Right lung (tissue), 5 donors: ENCODE measurements around the gene GRB2. TPM values are rescaled to one million over a fixed set of nuclear protein-coding genes. Genes with fewer than 3 reads are reported as not detected.
"Not testable (repeated sequence)": the region's sequence is repeated elsewhere in the genome, so short reads cannot be mapped to it uniquely, and the experiment has no call there.

ENCODE experiments used
- DNase-seq, 2 donors: peaks; one replicate each; pipeline ENCODE4 v3.0.0-alpha.2; 2013
- polyA plus RNA-seq, 5 donors: library from polyadenylated mRNA; unstranded; fragments of 120-200 nt; gene quantifications; one replicate each; pipeline versions ENCODE4 v1.2.1 to v1.2.3, GENCODE V29; 2013; ENCODE audit warnings: inconsistent platforms in 1 of 5, low replicate concordance in 1 of 5; ENCODE audit not compliant: insufficient read length in 5 of 5, insufficient read depth in 1 of 5

The GRB2 gene
- polyA plus RNA-seq, 5 donors = 75.3 to 92.2 (median 83.5) TPM

GRCh38 chr17:75392559-75392958 is 12.9 kb downstream of the GRB2 start:
- no peak for DNase-seq

- DNase-seq = no peak
Observed at GRCh38 chr17:75390982-75391381, 14.5 kb downstream of the GRB2 start.

GRCh38 chr17:75388476-75389030 is 16.9 kb downstream of the GRB2 start:
- no peak for DNase-seq

GRCh38 chr17:75387771-75388170 is 17.7 kb downstream of the GRB2 start:
- no peak for DNase-seq

GRCh38 chr17:75386430-75386829 is 19.0 kb downstream of the GRB2 start:
- DNase-seq = no peak

- DNase-seq = no peak
Observed at GRCh38 chr17:75384751-75385150, 20.7 kb downstream of the GRB2 start.

- no peak for DNase-seq
Observed at GRCh38 chr17:75383842-75384195, 21.7 kb downstream of the GRB2 start.

GRCh38 chr17:75380750-75381149 is 24.7 kb downstream of the GRB2 start:
- no peak for DNase-seq

- no peak for DNase-seq
Observed at GRCh38 chr17:75380315-75380714, 25.2 kb downstream of the GRB2 start.

- DNase-seq = not testable (repeated sequence)
Observed at GRCh38 chr17:75379426-75379825, 26.1 kb downstream of the GRB2 start.

GRCh38 chr17:75373280-75373679 is 32.2 kb downstream of the GRB2 start:
- no peak for DNase-seq

GRCh38 chr17:75371981-75372380 is 33.5 kb downstream of the GRB2 start:
- DNase-seq = no peak

GRCh38 chr17:75371339-75371738 is 34.1 kb downstream of the GRB2 start:
- no peak for DNase-seq

- DNase-seq = no peak
Observed at GRCh38 chr17:75370286-75370915, 35.1 kb downstream of the GRB2 start.

GRCh38 chr17:75367838-75368789 is 37.4 kb downstream of the GRB2 start:
- DNase-seq = not testable (repeated sequence)

- DNase-seq = no peak
Observed at GRCh38 chr17:75367312-75367711, 38.2 kb downstream of the GRB2 start.

- no peak for DNase-seq
Observed at GRCh38 chr17:75366432-75366831, 39.0 kb downstream of the GRB2 start.

- DNase-seq = no peak
Observed at GRCh38 chr17:75365931-75366275, 39.6 kb downstream of the GRB2 start.

GRCh38 chr17:75365009-75365930 is 40.2 kb downstream of the GRB2 start:
- no peak for DNase-seq

GRCh38 chr17:75364078-75364477 is 41.4 kb downstream of the GRB2 start:
- no peak for DNase-seq

GRCh38 chr17:75361996-75362395 is 43.5 kb downstream of the GRB2 start:
- no peak for DNase-seq

- no peak for DNase-seq
Observed at GRCh38 chr17:75361344-75361743, 44.1 kb downstream of the GRB2 start.
